Measurements from ENCODE around the gene KRT27. TPM values are rescaled to one million over a fixed set of nuclear protein-coding genes. Genes with fewer than 3 reads are reported as not detected.

Gene KRT27
- total and polyA plus RNA-seq, 10 of the 15 experiments (the other 5 are each of a cell fraction or from before 2014, with no cell fraction given), result not detected

GRCh38 chr17:40775945-40776344, 6.4 kb downstream of the KRT27 start:
- WGBS (ENCODE audit: insufficient coverage, insufficient replicate concordance, low lambda C conversion rate, missing lambda C conversion rate), result 30% methylated on average over 4 of the region's 4 CpGs
- no peaks in the 10 kb centered on the region for H3K4me1 ChIP-seq (ENCODE audit: control insufficient read depth, insufficient read depth, low read length)
- RAD21 ChIA-PET (ENCODE audit: unreplicated experiment), result no interaction called here
- intact Hi-C loops (cut with micrococcal nuclease; ENCODE audit: unreplicated experiment), result loop anchor here (5.0 kb wide), 1 partner anchor 99 kb away; no protein-coding TSS in a partner anchor
- no peak overlapping the region for H3K9ac ChIP-seq (ENCODE audit: control insufficient read depth, insufficient read depth, low read length)
- no peaks in the 10 kb centered on the region for H3K36me3 ChIP-seq (ENCODE audit: control insufficient read depth in 2 of 2, insufficient read depth in 2 of 2, low read length in 1 of 2)
- no peak overlapping the region for H3K27ac ChIP-seq (ENCODE audit: control insufficient read depth, insufficient read depth)
- in situ Hi-C loops (cut with MboI), result no loop called here
- ATAC-seq (no peak), DNase-seq (ENCODE audit: low read depth, low spot score) (no peak), FAIRE-seq (no peak)
- POLR2A ChIA-PET, result no interaction called here
- H3K4me3 ChIP-seq, result no peak overlapping the region
- H2AFZ ChIP-seq (ENCODE audit: control insufficient read depth, low read depth, low read length), result no peak overlapping the region
- no peaks in the 10 kb centered on the region for H3K79me2 ChIP-seq (ENCODE audit: control insufficient read depth, insufficient read depth, low read length)
- H3K9me3 ChIP-seq (replicated peaks; ENCODE audit: control insufficient read depth, insufficient read depth, low read length), result no peaks in the 10 kb centered on the region
- CTCF ChIA-PET, result no interaction called here
- no peaks in the 10 kb centered on the region for H4K20me1 ChIP-seq (ENCODE audit: control insufficient read depth, insufficient read depth)
- SMC1A ChIA-PET (ENCODE audit: uncharacterized antibody, unreplicated experiment), result no interaction called here
- no TSS peak for BruUV-seq (replicated peaks)
- no peak overlapping the region for H3K4me2 ChIP-seq (ENCODE audit: control insufficient read depth, insufficient read depth)
- no peak for TF ChIP-seq NFYA (IDR thresholded peaks at IDR 0.05; ENCODE audit: borderline replicate concordance, low read depth, low read length)
- TF ChIP-seq PRDM15 (CRISPR knock-in tag; IDR thresholded peaks at IDR 0.05), result no peak
- TF ChIP-seq SRF (IDR thresholded peaks at IDR 0.05; ENCODE audit: low read depth in 2 of 2, low read length in 2 of 2), result no peak
- TF ChIP-seq TAF1 (IDR thresholded peaks at IDR 0.05; ENCODE audit: borderline replicate concordance, low read depth, low read length), result no peak
- TF ChIP-seq BCL11A (IDR thresholded peaks at IDR 0.05; ENCODE audit: low read depth, low read length), result no peak
- TF ChIP-seq SUPT20H (IDR thresholded peaks at IDR 0.05; ENCODE audit: borderline replicate concordance, control insufficient read depth, low read depth, low read length), result no peak
- TF ChIP-seq RBBP5 (conservative IDR thresholded peaks at IDR 0.05), result no peak
- TF ChIP-seq ZBTB4 (CRISPR knock-in tag; IDR thresholded peaks at IDR 0.05), result no peak
- no peak for TF ChIP-seq CREM (IDR thresholded peaks at IDR 0.05; ENCODE audit: low read depth)
- no peak for TF ChIP-seq JUNB (IDR thresholded peaks at IDR 0.05)
- no peak for TF ChIP-seq BMI1 (IDR thresholded peaks at IDR 0.05; ENCODE audit: borderline replicate concordance)
- TF ChIP-seq USF1 (IDR thresholded peaks at IDR 0.05; ENCODE audit: borderline replicate concordance, extremely low read length, insufficient read depth, low read depth, low read length), result no peak
- TF ChIP-seq FOXK2 (IDR thresholded peaks at IDR 0.05), result no peak
- TF ChIP-seq ZBED1 (IDR thresholded peaks at IDR 0.05; ENCODE audit: borderline replicate concordance), result no peak
- peaks cover 0 to 6% of the 10 kb centered on the region in 2 experiments; a peak in 2 of 4 replicates for H3K27me3 ChIP-seq (replicated peaks in 1 of 2; ENCODE audit: control insufficient read depth in 2 of 2, insufficient read depth in 2 of 2, low read length in 1 of 2)

All from GM12878 (cell line).